Large intestine (tissue), 1 donor: ENCODE results near the gene STK32C. TPM values are rescaled to one million over a fixed set of nuclear protein-coding genes. Genes with fewer than 3 reads are reported as not detected.

Experiments used
- polyA plus RNA-seq: library from polyadenylated mRNA; unstranded; fragments of 120-200 nt; gene quantifications from one replicate; pipeline ENCODE4 v1.2.1, GENCODE V29; 2013

Gene STK32C
- polyA plus RNA-seq, 1 donor, result 16.2 TPM

Other genes with a start within 250 kb of the STK32C start
- 0.45 TPM for gene JAKMIP3, start 242.0 kb downstream of the STK32C start, polyA plus RNA-seq
- gene DPYSL4, start 121.0 kb downstream of the STK32C start, polyA plus RNA-seq, result 4.6 TPM
- gene LRRC27, start 24.2 kb upstream of the STK32C start, polyA plus RNA-seq, result 20.7 TPM
- gene PWWP2B, start 89.2 kb upstream of the STK32C start, polyA plus RNA-seq, result 23.7 TPM
- 25.3 TPM for gene INPP5A, start 229.8 kb upstream of the STK32C start, polyA plus RNA-seq